ENCODE results near the gene DNAJB9.
A peak's percentile ranks its signal among the peaks of the same experiment; 100 is the strongest.

DNAJB9 gene

GRCh38 chr7:108611268-108611667 is 41.6 kb downstream of the DNAJB9 start:
- no peak for DNase-seq

DNA sequence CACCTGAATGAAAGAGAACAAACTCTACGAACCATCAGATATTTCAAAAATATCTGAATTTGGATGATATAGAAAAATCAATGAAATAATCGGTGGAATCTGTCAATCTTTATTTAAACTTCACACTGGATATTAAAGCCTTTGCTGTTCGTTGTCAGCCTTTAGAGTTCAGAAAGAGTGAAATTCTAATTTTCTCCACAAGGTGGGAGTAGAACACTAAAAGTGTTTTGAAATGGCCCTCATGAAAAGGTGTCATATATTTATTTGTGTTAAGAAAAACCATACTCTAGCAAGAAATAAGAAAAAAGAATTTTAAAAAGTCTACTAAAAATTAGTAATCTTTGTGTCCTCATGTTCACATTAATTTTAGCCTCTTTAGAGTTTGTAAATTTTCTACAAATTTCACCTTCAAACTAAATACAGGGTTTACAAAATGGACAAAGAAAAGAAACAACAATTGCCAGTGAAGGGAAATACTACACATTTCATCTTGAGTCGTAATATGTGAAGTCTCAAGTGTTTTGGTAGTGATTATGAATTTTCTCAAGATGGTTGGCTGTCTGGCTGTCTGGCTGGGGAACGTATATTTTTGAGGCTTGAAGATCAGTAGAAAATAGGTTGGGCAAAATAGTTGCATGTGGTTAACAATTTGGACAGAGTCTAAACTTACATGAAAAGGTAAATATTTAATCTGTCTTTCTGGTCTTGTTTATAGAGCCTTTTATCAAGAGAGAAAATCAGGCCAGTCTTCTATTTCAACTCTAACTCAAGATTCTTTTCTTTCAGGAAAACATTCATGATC is 43.7 kb downstream of the DNAJB9 start:
- DNase-seq = peak; percentile 39

DNA sequence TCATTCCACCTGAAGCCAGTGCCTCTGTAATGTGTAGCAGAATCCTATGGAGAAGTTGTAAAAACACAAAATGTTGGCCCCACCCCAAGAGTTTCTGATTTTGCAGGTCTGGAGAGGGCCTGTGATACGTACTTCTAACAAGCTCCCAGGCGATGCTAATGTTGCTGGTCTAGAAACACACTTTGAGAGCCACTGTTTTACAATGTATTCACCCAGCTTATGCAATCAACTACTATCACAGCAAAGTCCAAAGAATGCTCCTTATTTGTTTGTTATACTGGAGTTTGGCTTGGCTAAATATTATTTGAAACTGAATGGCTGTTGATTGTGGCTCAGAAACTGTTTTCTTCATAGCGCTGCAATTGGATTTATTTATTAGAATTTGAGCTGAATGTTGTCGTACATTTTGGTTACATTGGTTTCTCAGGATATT is 44.3 kb downstream of the DNAJB9 start:
- DNase-seq = peak; percentile 21

DNA sequence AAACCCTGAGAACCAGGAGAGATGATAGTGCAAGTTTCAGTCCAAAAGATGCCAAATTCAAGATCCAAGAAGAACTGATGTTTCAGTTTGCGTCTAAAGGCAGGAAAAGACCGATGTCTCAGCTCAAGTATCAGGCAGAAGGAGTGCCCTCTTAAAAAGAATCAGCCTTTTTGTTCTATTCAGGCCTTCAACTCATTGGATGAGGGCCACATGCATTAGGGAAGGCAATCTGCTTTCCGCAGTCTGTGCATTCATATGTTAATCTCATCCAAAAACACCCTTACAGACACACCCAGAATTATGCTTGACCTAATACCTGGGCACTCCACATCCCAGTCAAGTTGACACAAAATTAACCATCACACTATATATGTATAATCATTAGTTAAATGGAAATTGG is 45.2 kb downstream of the DNAJB9 start:
- DNase-seq = no peak

- peak; percentile 82 for DNase-seq
Measured at GRCh38 chr7:108618056-108618455, 48.4 kb downstream of the DNAJB9 start.

- no peak for DNase-seq
Measured at GRCh38 chr7:108623220-108623619, 53.5 kb downstream of the DNAJB9 start.
